HG02798 (cell line): ENCODE measurements around the gene PSMB9.

Experiments used
- ATAC-seq: cut with Tn5 transposase; IDR thresholded peaks from one replicate; pipeline ENCODE4 v1.9.1; 2021; ENCODE audit warnings: mild to moderate bottlenecking; ENCODE audit not compliant: unreplicated experiment, poor library complexity

The PSMB9 gene

DNA sequence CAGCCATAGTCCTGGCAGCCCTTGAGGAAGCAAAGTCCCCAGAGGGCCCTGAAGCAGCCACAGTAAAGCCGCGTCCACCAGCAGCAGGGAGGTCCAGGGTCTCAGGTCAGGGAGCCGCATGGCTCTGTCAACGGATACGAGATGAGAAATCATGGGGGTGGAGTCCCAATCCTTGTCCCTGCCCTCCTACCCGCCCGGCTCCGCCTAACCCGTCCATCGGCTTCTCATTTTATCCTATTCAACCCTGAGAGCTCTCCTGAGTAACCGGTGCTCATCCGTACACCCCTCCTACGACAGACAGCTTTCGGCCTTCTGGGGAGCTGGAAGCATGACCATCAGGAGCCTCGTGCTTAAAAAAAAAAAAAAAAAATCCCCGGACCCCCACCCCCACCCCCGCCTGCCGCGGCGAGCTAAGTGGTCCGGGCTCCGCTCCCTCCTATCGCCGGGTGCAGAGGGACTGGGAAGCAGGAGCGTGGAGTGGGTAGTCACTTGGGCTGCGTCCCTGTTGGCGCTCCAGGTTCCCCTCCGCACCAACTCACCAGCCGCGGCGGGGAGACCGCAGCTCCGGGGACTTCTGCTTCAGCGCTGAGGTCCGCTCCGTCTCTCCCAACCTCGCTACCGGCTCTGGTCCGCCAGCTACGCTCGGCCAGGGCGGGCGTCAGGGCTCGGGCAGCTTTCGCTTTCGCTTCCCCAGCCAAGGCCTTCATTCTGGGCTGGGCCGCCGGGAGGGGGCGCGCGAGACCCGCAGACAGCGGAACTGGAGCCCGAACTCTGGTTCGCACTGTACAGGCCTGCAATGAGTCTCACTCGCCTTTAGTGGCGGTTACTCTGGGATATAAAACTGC is 15.7 kb upstream of the PSMB9 start, which contains the start of gene TAP2:
Gene TAP2, minus strand, starts transcription at position 626 of the 845 bp plus-strand sequence. Its CDS starts 506 bp downstream, at position 120.
- peak; percentile 86 for ATAC-seq

DNA sequence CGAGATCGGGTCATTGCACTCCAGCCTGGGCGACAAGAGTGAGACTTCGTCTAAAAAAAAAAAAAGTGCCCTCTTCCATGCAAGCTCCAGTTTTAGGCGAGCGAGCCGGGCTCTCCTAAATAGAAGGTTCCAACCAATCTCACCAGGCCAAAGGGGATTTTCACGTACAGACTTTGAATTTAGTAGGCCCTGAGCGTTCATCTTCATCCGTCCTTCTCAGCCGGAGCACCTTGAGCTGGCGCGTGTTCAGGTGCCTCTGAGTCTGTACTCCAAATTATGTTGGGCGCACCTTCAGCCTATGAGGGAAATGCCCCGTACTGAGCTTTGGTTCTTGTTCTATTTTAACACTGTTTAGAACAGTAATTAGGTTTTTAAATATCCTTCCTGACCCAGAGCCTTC is 14.6 kb upstream of the PSMB9 start:
- ATAC-seq: no peak

- ATAC-seq: no peak
Measured at GRCh38 chr6:32840604-32841246, 13.3 kb upstream of the PSMB9 start.

- no peak for ATAC-seq
Measured at GRCh38 chr6:32842021-32842650, 11.9 kb upstream of the PSMB9 start.

DNA sequence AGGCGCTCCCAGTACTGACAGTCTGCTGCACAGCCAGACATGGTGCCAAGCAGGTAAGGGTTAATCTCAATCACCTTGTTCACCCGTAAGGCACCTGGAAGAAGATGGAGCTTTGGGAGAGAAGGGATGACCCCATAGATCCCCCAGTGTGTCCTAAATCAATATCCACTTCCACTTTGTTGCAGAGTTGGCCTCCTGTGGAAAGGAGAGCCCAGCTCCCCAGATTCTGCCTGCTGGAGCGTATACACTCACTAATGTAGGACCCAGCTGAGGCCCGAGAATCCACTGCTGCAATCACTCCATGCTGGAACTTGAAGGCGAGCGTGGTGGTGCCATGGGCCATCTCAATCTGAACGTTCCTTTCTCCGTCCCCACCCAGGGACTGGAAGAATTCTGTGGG is 11.3 kb upstream of the PSMB9 start:
- no peak for ATAC-seq

GRCh38 chr6:32843331-32843978 is 10.5 kb upstream of the PSMB9 start:
- no peak for ATAC-seq

GRCh38 chr6:32843979-32844838 is 9.8 kb upstream of the PSMB9 start, which contains the start of gene PSMB8:
PSMB8 (minus strand) TSS chr6:32844047; CDS start chr6:32843996, 51 bp downstream.
- ATAC-seq: peak; percentile 82

- ATAC-seq: no peak
Measured at GRCh38 chr6:32844839-32845383, 9.1 kb upstream of the PSMB9 start.

GRCh38 chr6:32845384-32845884 is 8.6 kb upstream of the PSMB9 start:
- ATAC-seq: no peak

DNA sequence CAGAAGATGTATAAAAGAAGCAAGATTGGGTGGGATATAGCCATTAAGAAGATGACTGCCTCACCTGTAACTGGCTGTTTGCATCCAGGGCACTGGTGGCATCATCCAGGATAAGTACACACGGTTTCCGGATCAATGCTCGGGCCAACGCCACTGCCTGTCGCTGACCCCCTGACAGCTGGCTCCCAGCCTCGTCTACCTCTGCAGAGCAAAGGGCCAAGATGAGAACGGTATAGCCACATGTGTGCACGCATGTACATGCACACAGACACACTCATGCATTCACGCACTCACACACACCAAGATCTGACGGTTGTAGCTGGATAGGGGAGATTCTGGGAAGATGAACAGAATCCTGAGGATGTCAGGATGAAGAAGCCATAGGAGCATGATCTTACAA is 7.0 kb upstream of the PSMB9 start:
- ATAC-seq: no peak

- ATAC-seq: no peak
Measured at GRCh38 chr6:32847795-32848194, 6.2 kb upstream of the PSMB9 start.

GRCh38 chr6:32849126-32849525 is 4.9 kb upstream of the PSMB9 start:
- ATAC-seq: no peak

- ATAC-seq: no peak
Measured at GRCh38 chr6:32851025-32851424, 3.0 kb upstream of the PSMB9 start.

GRCh38 chr6:32852018-32852843 is 1.8 kb upstream of the PSMB9 start:
- no peak for ATAC-seq

- ATAC-seq: peak; percentile 18
Measured at GRCh38 chr6:32852844-32853540, 1.0 kb upstream of the PSMB9 start.

DNA sequence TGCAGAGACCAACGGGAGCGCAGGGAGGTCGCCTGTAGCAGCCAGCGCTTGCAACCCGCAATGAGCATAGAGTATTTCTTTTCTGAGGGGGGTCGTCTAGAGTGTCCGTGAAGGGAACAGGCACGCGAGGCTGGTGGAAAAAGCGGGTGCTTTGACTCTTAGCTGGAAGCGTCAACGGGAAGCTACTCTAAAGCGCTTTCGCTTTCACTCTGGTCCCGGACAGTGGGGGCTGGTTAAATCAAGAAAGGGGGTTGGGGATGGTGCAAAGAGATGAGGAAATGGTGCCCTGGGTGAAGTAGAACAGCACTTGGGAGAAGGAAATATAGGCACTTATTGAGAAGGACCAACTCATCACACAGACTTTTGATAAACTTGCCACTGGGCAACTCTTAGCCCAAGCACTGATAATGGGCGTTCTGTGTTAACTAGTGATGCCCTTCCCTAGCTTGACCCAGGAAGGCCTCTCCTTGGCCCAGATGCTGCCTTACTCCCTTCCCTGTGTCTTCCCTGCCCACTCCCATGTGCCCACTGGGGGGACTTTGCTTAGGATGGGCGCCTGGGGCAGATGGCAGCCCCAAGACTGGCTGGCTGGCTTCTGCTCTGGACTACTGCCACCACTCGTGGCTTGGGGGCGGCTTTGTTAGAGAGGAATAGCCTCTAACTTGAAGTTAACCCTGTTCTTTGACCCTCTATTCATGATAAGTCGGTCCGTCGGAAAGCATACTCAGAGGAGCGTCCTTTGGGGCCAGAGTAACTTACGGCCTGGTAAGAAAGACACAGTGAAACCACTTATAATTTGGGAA is 585 bp downstream of the PSMB9 start:
- peak; percentile 8 for ATAC-seq
